ENCODE results near the gene F2RL2. TPM values are rescaled to one million over a fixed set of nuclear protein-coding genes. Genes with fewer than 3 reads are reported as not detected.

The F2RL2 gene
- total RNA-seq, 1 donor from 2014 or later = 2.4 TPM

GRCh38 chr5:76652809-76653414, 29.7 kb upstream of the F2RL2 start:
- Mint-ChIP-seq H3K27ac (no peak overlapping the region), H3K36me3 (peaks cover 16% of the 10 kb centered on the region), H3K4me1 (no peaks in the 10 kb centered on the region), H3K4me3 (no peak overlapping the region), H3K9me3 (peaks cover 25% of the 10 kb centered on the region), H3K27me3 (ENCODE audit: low read depth) (no peaks in the 10 kb centered on the region)
- TF ChIP-seq, protein P1, sequence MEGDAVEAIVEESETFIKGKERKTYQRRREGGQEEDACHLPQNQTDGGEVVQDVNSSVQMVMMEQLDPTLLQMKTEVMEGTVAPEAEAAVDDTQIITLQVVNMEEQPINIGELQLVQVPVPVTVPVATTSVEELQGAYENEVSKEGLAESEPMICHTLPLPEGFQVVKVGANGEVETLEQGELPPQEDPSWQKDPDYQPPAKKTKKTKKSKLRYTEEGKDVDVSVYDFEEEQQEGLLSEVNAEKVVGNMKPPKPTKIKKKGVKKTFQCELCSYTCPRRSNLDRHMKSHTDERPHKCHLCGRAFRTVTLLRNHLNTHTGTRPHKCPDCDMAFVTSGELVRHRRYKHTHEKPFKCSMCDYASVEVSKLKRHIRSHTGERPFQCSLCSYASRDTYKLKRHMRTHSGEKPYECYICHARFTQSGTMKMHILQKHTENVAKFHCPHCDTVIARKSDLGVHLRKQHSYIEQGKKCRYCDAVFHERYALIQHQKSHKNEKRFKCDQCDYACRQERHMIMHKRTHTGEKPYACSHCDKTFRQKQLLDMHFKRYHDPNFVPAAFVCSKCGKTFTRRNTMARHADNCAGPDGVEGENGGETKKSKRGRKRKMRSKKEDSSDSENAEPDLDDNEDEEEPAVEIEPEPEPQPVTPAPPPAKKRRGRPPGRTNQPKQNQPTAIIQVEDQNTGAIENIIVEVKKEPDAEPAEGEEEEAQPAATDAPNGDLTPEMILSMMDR (IDR thresholded peaks at IDR 0.05; ENCODE audit: unreplicated experiment) = no peak
- no peak for DNase-seq (ENCODE audit: low spot score in 2 of 2, unreplicated experiment in 2 of 2)

DNA sequence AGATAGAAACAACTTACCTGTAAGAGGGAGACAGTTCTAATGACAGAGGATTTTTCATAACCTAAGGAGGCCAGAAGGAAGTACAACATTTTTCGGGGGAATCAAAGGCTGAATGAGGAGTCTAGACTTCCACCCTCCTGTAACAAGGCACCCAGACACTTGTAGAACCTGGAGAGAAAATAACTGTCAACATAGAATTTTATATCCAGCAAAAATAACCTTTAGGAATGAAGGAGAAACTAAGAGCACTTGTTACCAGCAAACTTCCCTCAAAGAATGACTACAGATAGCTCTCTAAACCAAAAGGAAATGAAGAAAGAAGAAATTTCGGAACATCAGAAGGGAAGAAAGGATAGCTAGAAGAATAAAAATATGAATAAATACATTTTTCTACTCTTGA, 25.9 kb upstream of the F2RL2 start:
- no peak overlapping the region for H3K27ac Mint-ChIP-seq
- H3K4me1 Mint-ChIP-seq = no peaks in the 10 kb centered on the region
- DNase-seq (ENCODE audit: low spot score in 2 of 2, unreplicated experiment in 2 of 2) = no peak
- peaks cover 28% of the 10 kb centered on the region for H3K9me3 Mint-ChIP-seq
- TF ChIP-seq, protein P1 (IDR thresholded peaks at IDR 0.05; ENCODE audit: unreplicated experiment) = no peak
- H3K27me3 Mint-ChIP-seq (ENCODE audit: low read depth) = no peaks in the 10 kb centered on the region
- peaks cover 20% of the 10 kb centered on the region for H3K36me3 Mint-ChIP-seq
- no peak overlapping the region for H3K4me3 Mint-ChIP-seq

GRCh38 chr5:76643371-76643770, 20.2 kb upstream of the F2RL2 start:
- Mint-ChIP-seq H3K9me3 (peaks cover 7% of the 10 kb centered on the region), H3K27ac (no peak overlapping the region), H3K4me1 (peaks cover 5% of the 10 kb centered on the region), H3K4me3 (no peak overlapping the region), H3K27me3 (ENCODE audit: low read depth) (no peaks in the 10 kb centered on the region), H3K36me3 (peaks cover 8% of the 10 kb centered on the region)
- TF ChIP-seq, protein P1 (IDR thresholded peaks at IDR 0.05; ENCODE audit: unreplicated experiment) = no peak
- no peak for DNase-seq (ENCODE audit: low spot score in 2 of 2, unreplicated experiment in 2 of 2)

- TF ChIP-seq, protein P1 (IDR thresholded peaks at IDR 0.05; ENCODE audit: unreplicated experiment) = no peak
- no peak overlapping the region for H3K4me3 Mint-ChIP-seq
- no peak for DNase-seq (ENCODE audit: low spot score in 2 of 2, unreplicated experiment in 2 of 2)
- H3K9me3 Mint-ChIP-seq = no peaks in the 10 kb centered on the region
- H3K27ac Mint-ChIP-seq = no peak overlapping the region
- H3K36me3 Mint-ChIP-seq = peaks cover 2% of the 10 kb centered on the region
- no peaks in the 10 kb centered on the region for H3K27me3 Mint-ChIP-seq (ENCODE audit: low read depth)
- peaks cover 5% of the 10 kb centered on the region for H3K4me1 Mint-ChIP-seq
These were observed 19.3 kb upstream of the F2RL2 start for GRCh38 chr5:76642390-76643040.

DNA sequence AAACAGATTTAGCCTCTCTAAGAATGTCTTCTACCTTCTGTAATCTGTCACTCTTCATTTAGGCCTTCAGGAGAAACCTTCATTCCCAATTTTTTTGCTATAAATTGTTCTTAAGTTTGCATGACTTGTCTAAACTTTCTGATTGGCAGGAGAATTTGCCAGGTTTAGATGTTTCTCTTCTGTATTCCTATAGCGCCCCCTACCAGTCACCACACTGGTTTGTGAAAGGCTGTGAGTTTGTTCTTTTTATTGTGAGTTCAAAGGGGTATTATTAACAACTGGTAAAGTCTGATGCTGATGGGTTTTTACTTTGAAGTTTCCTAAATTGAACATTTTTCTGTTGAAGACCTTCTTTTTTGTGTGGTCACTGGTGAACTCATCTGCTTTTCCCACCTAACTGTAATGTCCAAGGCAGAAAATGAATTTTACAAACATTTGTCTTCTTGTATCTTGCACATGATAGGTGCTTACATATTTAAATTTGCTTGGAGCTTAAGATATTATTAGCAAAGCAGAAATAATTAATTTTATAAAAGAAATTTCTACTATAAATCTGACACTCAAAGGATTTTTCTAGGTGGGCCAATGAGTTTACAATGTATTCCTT, 18.4 kb upstream of the F2RL2 start:
- Mint-ChIP-seq H3K27me3 (ENCODE audit: low read depth) (no peaks in the 10 kb centered on the region), H3K4me1 (peaks cover 5% of the 10 kb centered on the region), H3K4me3 (no peak overlapping the region), H3K27ac (no peak overlapping the region), H3K36me3 (peaks cover 3% of the 10 kb centered on the region), H3K9me3 (no peaks in the 10 kb centered on the region)
- TF ChIP-seq, protein P1 (IDR thresholded peaks at IDR 0.05; ENCODE audit: unreplicated experiment) = peak; percentile 57
- peak in 1 of 2 experiments; percentile 51 for DNase-seq (ENCODE audit: low spot score in 2 of 2, unreplicated experiment in 2 of 2)

Measured in mesothelial cell of epicardium (in vitro differentiated cells).